MM.1S (cell line): ENCODE results near the gene KCTD7.
"Not testable (repeated sequence)": the region's sequence is repeated elsewhere in the genome, so short reads cannot be mapped to it uniquely, and the experiment has no call there.

ENCODE experiments used
- DNase-seq: peaks from one replicate; pipeline ENCODE4 v3.0.0-alpha.2; 2015
- H2AFZ ChIP-seq: fragments of 300-600 bp; sonication (generic); 2 replicates; pipeline ENCODE4 v1.6.0; 2016; ENCODE audit warnings: antibody characterized with exemption, low read length
- H3F3A ChIP-seq: fragments of 300-600 bp; sonication (generic); 2 replicates; pipeline ENCODE4 v1.6.1; 2016; ENCODE audit warnings: mild to moderate bottlenecking, antibody characterized with exemption, low read length, moderate library complexity, mixed read lengths; ENCODE audit not compliant: insufficient read depth
- H3K27ac ChIP-seq: fragments of 300-600 bp; sonication (generic); 2 replicates; pipeline ENCODE4 v1.5.1; 2016; ENCODE audit warnings: mild to moderate bottlenecking, low read length
- H3K27me3 ChIP-seq: fragments of 300-600 bp; sonication (generic); replicated peaks from 2 replicates; pipeline ENCODE4 v1.6.0; 2016; ENCODE audit warnings: low read length; ENCODE audit not compliant: insufficient read depth
- H3K36me3 ChIP-seq: fragments of 300-600 bp; sonication (generic); replicated peaks from 2 replicates; pipeline ENCODE4 v1.6.1; 2016; ENCODE audit warnings: mild to moderate bottlenecking, low read length, mixed read lengths; ENCODE audit not compliant: insufficient read depth
- H3K4me1 ChIP-seq: fragments of 300-600 bp; sonication (generic); 2 replicates; pipeline ENCODE4 v1.6.1; 2016; ENCODE audit warnings: low read length, mixed read lengths
- H3K4me2 ChIP-seq: fragments of 300-600 bp; sonication (generic); 2 replicates; pipeline ENCODE4 v1.6.0; 2016; ENCODE audit warnings: low read depth, low read length
- H3K4me3 ChIP-seq: fragments of 300-600 bp; sonication (generic); 2 replicates; pipeline ENCODE4 v1.5.1; 2016; ENCODE audit warnings: low read length, mixed read lengths
- H3K79me2 ChIP-seq: fragments of 300-600 bp; sonication (generic); 2 replicates; pipeline ENCODE4 v1.6.1; 2016; ENCODE audit warnings: mixed run types, low read length, mixed read lengths
- H3K9ac ChIP-seq: fragments of 300-600 bp; sonication (generic); 2 replicates; pipeline ENCODE4 v1.6.1; 2016; ENCODE audit warnings: low read length, mixed read lengths
- H3K9me2 ChIP-seq: fragments of 300-600 bp; sonication (generic); replicated peaks from 2 replicates; pipeline ENCODE4 v1.6.1; 2016; ENCODE audit warnings: mild to moderate bottlenecking, low read length, mixed read lengths; ENCODE audit not compliant: insufficient read depth
- H3K9me3 ChIP-seq: fragments of 300-600 bp; sonication (generic); replicated peaks from 2 replicates; pipeline ENCODE4 v1.6.1; 2016; ENCODE audit warnings: mild to moderate bottlenecking, low read length, mixed read lengths; ENCODE audit not compliant: insufficient read depth
- H4K20me1 ChIP-seq: fragments of 300-600 bp; sonication (generic); 2 replicates; pipeline ENCODE4 v1.6.1; 2016; ENCODE audit warnings: mild to moderate bottlenecking, low read length, moderate library complexity, mixed read lengths; ENCODE audit not compliant: insufficient read depth
- EZH2 ChIP-seq: fragments of 300-600 bp; sonication (generic); optimal IDR thresholded peaks from 2 replicates; pipeline ENCODE3; 2017; ENCODE audit warnings: low read depth, mild to moderate bottlenecking, antibody characterized with exemption, low read length, mixed read lengths
- EZH2phosphoT487 ChIP-seq: fragments of 300-600 bp; sonication (generic); IDR thresholded peaks from 2 replicates; pipeline ENCODE4 v1.6.1; 2018; ENCODE audit warnings: antibody characterized with exemption, low read length
- TF ChIP-seq, protein P1 (sequence below): fragments of 300-600 bp; sonication (generic); IDR thresholded peaks from 2 replicates; pipeline ENCODE4 v1.5.1; 2016; ENCODE audit warnings: antibody characterized with exemption, low read length, mixed read lengths

KCTD7 gene

DNA sequence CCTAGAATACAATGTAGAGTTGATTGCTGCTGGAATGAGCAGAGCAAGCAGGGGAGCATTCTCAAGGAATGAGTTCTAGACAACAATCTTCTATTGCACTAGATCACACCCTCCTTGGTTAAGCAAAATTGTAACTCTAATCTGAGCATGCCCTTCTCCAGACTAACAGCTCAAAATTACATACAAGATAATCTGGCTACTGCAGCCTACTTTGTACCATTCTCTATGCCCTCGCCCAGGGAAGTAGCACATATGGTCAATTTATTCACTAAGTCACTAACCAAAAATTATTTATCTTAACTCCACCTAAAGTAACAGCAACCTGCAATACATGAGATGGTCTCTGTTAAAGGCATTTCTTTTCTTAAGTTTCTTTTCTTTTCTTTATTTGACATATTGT is 42.5 kb upstream of the KCTD7 start:
- no peaks in the 10 kb centered on the region for H3K9me3 ChIP-seq
- TF ChIP-seq, protein P1, sequence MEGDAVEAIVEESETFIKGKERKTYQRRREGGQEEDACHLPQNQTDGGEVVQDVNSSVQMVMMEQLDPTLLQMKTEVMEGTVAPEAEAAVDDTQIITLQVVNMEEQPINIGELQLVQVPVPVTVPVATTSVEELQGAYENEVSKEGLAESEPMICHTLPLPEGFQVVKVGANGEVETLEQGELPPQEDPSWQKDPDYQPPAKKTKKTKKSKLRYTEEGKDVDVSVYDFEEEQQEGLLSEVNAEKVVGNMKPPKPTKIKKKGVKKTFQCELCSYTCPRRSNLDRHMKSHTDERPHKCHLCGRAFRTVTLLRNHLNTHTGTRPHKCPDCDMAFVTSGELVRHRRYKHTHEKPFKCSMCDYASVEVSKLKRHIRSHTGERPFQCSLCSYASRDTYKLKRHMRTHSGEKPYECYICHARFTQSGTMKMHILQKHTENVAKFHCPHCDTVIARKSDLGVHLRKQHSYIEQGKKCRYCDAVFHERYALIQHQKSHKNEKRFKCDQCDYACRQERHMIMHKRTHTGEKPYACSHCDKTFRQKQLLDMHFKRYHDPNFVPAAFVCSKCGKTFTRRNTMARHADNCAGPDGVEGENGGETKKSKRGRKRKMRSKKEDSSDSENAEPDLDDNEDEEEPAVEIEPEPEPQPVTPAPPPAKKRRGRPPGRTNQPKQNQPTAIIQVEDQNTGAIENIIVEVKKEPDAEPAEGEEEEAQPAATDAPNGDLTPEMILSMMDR, result no peak
- TF ChIP-seq EZH2 (no peak), EZH2phosphoT487 (no peak)
- H3K27me3 ChIP-seq, result no peaks in the 10 kb centered on the region
- no peaks in the 10 kb centered on the region for H3K9me2 ChIP-seq
- H3K4me3 ChIP-seq, result no peak overlapping the region
- H3K4me1 ChIP-seq, result no peaks in the 10 kb centered on the region
- H3K79me2 ChIP-seq, result peaks cover 95% of the 10 kb centered on the region
- no peak overlapping the region for H3K27ac ChIP-seq
- H3K4me2 ChIP-seq, result no peak overlapping the region
- H2AFZ ChIP-seq, result no peak overlapping the region
- DNase-seq, result no peak
- H3K9ac ChIP-seq, result no peak overlapping the region
- H4K20me1 ChIP-seq, result no peaks in the 10 kb centered on the region
- no peaks in the 10 kb centered on the region for H3F3A ChIP-seq
- H3K36me3 ChIP-seq, result no peaks in the 10 kb centered on the region

DNA sequence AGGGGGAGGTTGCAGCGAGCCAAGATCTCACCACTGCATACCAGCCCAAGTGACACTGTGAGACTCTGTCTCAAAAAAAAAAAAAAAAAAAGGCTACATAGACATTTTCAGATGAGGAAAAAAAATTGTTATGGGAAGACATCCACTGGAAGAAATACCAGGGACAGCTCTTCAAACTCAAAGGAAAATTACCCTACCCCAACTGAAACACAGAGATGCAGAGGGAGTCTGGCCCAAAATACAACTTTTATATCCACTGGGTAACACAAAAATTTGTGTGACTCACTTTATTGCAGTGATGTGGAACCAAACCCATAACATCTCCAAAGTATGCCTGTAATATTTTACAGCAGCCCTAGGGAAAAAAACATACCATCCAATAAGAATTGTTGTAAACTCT is 40.5 kb upstream of the KCTD7 start:
- not testable (repeated sequence) for DNase-seq, H3K4me2 ChIP-seq, H3K27ac ChIP-seq, H3F3A ChIP-seq, H3K9ac ChIP-seq, H3K36me3 ChIP-seq, H2AFZ ChIP-seq, H4K20me1 ChIP-seq, H3K27me3 ChIP-seq, H3K9me3 ChIP-seq, H3K4me3 ChIP-seq, H3K4me1 ChIP-seq, H3K9me2 ChIP-seq
- H3K79me2 ChIP-seq, result peaks cover 89% of the 10 kb centered on the region

DNA sequence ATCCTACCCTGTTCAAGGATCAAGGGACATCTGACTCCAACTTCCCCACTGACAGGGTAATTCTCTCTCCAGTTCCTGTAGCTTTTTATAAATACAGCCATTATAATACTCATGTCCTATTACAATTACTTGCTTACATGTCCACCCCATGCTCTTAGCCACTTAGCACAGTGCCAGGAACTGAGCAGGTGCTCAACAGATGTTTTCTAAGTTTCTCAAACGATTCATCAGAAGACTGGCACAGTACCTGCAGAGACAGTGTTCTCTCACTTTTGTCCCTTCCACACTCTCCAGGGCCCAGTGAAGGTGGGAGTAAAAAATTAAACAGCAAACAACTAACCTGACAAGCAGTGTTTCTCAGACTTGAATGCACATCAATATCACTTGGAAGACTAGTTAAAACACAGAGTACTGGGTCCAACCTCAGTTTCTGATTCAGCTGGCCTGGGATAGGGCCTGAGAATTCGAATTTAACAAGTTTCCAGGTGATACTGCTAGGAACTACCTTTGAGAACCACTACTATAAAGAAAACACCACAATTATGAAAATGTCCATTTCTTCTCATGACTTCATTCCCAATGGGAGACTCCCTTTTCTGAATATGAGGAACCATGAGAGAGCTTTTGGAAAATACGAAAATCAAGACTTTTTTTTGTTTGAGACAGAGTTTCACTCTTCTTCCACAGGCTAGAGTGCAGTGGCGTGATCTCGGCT is 39.7 kb upstream of the KCTD7 start:
- not testable (repeated sequence) for H2AFZ ChIP-seq, DNase-seq, H3K9me3 ChIP-seq, H3K36me3 ChIP-seq, H3K4me1 ChIP-seq, H3K27ac ChIP-seq, H4K20me1 ChIP-seq, H3K9ac ChIP-seq, H3K9me2 ChIP-seq, H3F3A ChIP-seq, H3K27me3 ChIP-seq, H3K4me2 ChIP-seq, H3K4me3 ChIP-seq
- H3K79me2 ChIP-seq, result peaks cover 81% of the 10 kb centered on the region

DNA sequence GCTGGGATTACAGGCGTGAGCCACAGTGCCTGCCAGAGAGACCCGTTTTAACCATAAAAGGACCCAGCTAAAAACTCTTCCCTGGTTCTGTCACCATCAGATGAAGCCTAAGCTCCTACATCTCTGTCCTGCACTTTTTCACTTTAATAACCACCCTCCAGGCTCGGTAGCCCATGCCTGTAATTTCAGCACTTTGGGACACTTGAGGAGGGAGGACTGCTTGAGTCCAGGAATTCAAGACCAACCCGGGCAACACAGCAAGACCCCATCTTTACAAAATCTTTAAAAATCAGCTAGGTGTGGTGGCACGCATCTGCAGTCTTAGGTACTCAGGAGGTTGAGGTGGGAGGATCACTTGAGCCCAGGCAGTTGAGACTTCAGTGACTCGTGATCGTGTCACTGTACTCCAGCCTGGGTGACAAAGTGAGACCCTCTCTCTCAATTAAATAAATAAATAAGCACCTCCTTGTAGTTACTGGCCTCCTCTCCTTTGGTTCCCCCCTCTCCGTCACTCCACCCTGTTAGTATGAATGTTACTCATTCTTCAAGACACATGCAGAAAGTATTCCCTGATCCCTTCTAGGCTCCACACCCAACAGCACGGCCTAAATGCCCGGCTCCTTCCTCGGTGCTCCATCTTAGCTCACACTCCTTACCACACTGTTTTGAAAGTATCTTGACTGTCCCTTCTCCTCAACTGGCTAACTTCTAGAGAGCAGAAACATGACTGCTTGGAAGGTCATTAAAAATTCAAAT is 38.2 kb upstream of the KCTD7 start:
- DNase-seq, result not testable (repeated sequence)
- peak overlapping the region; percentile 24; the same call in 1 of the 2 replicates for H3K4me2 ChIP-seq

DNA sequence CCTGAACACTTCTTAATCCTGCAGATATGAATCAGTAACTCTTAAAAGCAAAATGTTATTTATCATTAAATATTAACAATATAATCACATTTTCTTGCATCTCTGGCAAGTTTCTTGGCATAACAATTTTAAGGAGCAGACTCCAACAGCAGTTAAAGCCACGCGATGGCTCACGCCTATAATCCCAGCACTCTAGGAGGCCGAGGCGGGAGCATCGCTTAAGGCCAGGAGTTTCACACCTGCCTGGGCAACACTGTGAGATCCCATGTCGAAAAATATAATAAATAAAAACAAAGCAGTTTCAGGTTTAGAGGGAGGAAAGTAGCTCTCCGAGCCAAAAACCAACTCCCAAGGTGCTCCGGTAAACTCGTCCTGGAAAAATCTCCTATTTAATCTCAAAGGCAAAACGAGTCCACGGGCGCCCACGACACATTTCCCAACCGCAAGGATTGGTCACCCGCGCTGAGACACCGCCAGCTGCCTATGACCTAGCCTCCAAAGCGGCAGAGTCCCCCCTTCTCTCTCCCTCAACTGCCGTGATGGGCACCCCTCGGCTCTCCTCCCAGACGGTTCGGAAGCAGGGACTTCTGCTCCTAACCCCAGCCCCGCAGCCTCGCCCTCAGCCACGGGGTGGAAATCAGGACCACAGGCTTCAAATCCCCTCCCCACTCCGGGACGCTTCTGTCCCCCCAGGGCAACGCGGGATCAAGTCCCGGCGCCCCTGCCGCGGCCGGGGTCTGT is 37.5 kb upstream of the KCTD7 start:
- H3F3A ChIP-seq, DNase-seq, H3K9me2 ChIP-seq, H3K27me3 ChIP-seq, H3K4me1 ChIP-seq, H4K20me1 ChIP-seq, H3K9me3 ChIP-seq, H3K36me3 ChIP-seq: not testable (repeated sequence)
- peak overlapping the region; percentile 89 for H2AFZ ChIP-seq
- H3K9ac ChIP-seq, result peak overlapping the region; percentile 82
- H3K27ac ChIP-seq, result peak overlapping the region; percentile 57; the same call in 1 of the 2 replicates
- H3K4me3 ChIP-seq, result peak overlapping the region; percentile 100
- peaks cover 60% of the 10 kb centered on the region for H3K79me2 ChIP-seq
- H3K4me2 ChIP-seq, result peak overlapping the region; percentile 86

More for the DNA sequence above, 38.2 kb upstream of the KCTD7 start:
- not testable (repeated sequence) for H3K9me3 ChIP-seq, H3K36me3 ChIP-seq, H3K27ac ChIP-seq, H4K20me1 ChIP-seq, H3K4me1 ChIP-seq, H3F3A ChIP-seq, H3K27me3 ChIP-seq, H3K9ac ChIP-seq, H2AFZ ChIP-seq, H3K9me2 ChIP-seq
- H3K79me2 ChIP-seq, result peaks cover 67% of the 10 kb centered on the region
- H3K4me3 ChIP-seq, result 0 out of 2 replicates have a peak overlapping the region, but pooled peaks have one; percentile 100
